Loucy (cell line): ENCODE results near the gene DDX39A.
"Not testable (repeated sequence)": the region's sequence is repeated elsewhere in the genome, so short reads cannot be mapped to it uniquely, and the experiment has no call there.

Source experiments
- H2AFZ ChIP-seq: fragments of 200-600 bp; sonication (generic); 2 replicates; pipeline ENCODE4 v1.6.0; 2016; ENCODE audit warnings: antibody characterized with exemption, mild to moderate bottlenecking, low read length, moderate library complexity
- H3F3A ChIP-seq: fragments of 200-600 bp; 2 replicates; pipeline ENCODE4 v1.6.0; 2016; ENCODE audit warnings: antibody characterized with exemption, low read depth, mild to moderate bottlenecking
- H3K27me3 ChIP-seq: fragments of 200-600 bp; sonication (generic); 2 replicates; pipeline ENCODE4 v1.6.1; 2014; ENCODE audit warnings: low read length, mild to moderate bottlenecking; ENCODE audit not compliant: insufficient read depth, poor library complexity, severe bottlenecking
- H3K36me3 ChIP-seq: fragments of 200-600 bp; sonication (generic); 2 replicates; pipeline ENCODE4 v1.6.1; 2016; ENCODE audit warnings: low read length; ENCODE audit not compliant: insufficient read depth
- H3K4me1 ChIP-seq: fragments of 200-600 bp; sonication (generic); 2 replicates; pipeline ENCODE4 v1.5.1; 2014; ENCODE audit warnings: low read length, mild to moderate bottlenecking; ENCODE audit not compliant: insufficient read depth, poor library complexity, severe bottlenecking
- H3K4me2 ChIP-seq: fragments of 200-600 bp; sonication (generic); 2 replicates; pipeline ENCODE4 v1.6.0; 2014; ENCODE audit warnings: antibody characterized with exemption, low read length, low read depth, mild to moderate bottlenecking; ENCODE audit not compliant: poor library complexity, severe bottlenecking
- H3K4me3 ChIP-seq: fragments of 200-600 bp; sonication (generic); 2 replicates; pipeline ENCODE4 v1.5.1; 2014; ENCODE audit warnings: low read length, mild to moderate bottlenecking, mixed read lengths; ENCODE audit not compliant: poor library complexity, severe bottlenecking
- H3K79me2 ChIP-seq: fragments of 200-600 bp; sonication (generic); 2 replicates; pipeline ENCODE4 v1.6.1; 2014; ENCODE audit warnings: low read length; ENCODE audit not compliant: insufficient read depth
- H3K9ac ChIP-seq: fragments of 200-600 bp; sonication (generic); 2 replicates; pipeline ENCODE4 v1.6.0; 2014; ENCODE audit warnings: mild to moderate bottlenecking, low read depth, low read length, moderate library complexity; ENCODE audit not compliant: poor library complexity, severe bottlenecking
- H3K9me2 ChIP-seq: fragments of 200-600 bp; sonication (generic); replicated peaks from 2 replicates; pipeline ENCODE4 v1.6.1; 2016; ENCODE audit warnings: low read depth, low read length, mixed read lengths
- H3K9me3 ChIP-seq: fragments of 200-600 bp; sonication (generic); 2 replicates; pipeline ENCODE4 v1.6.1; 2014; ENCODE audit warnings: mild to moderate bottlenecking, antibody characterized with exemption, low read length, low read depth; ENCODE audit not compliant: insufficient read depth
- H4K20me1 ChIP-seq: fragments of 200-600 bp; sonication (generic); 2 replicates; pipeline ENCODE4 v1.6.0; 2014; ENCODE audit warnings: antibody characterized with exemption, low read length, mild to moderate bottlenecking; ENCODE audit not compliant: insufficient read depth, poor library complexity, severe bottlenecking
- EZH2phosphoT487 ChIP-seq: fragments of 200-600 bp; IDR thresholded peaks from 2 replicates; pipeline ENCODE4 v1.6.1; 2018; ENCODE audit warnings: antibody characterized with exemption, mild to moderate bottlenecking, moderate library complexity, borderline replicate concordance
- TF ChIP-seq, protein P1 (sequence below): fragments of 200-600 bp; sonication (generic); conservative IDR thresholded peaks from 2 replicates; pipeline ENCODE4 v1.5.1; 2014; ENCODE audit warnings: mild to moderate bottlenecking, antibody characterized with exemption, low read length

The DDX39A gene

DNA sequence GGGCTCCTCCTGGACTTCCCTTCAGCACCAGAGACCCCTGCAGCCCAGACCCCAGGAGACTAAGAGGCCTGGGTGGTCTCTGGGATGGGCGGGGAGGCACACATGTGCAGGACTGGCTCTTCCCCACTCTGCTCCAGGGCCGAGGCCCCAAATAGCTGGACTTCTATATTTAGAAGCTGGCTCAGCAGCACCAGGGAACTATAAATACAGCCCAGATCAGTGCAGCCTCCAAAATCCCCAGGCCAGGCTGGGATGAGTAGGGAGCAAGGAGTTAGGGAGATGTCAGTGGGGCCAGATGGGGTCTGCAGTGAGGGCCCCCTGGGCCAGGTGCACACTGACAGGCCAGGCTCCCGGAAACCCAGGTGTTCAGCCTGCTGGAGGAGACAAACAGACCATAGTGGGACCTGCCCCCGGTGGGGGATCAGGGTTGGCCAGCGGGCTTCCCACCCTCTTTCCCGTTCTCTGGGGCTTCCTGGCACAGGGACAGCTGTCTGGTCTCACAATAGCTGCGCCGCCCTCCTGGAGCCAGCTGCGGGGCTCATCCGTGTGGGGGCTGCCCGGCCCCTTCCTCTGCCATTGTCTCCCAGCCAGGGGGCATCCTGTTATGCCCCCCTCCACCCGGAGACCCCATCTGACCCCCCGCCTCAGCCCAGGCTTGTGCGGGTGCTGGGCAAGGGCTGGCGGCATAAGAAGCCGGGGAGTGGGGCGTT, 43.4 kb downstream of the DDX39A start:
- no peaks in the 10 kb centered on the region for H3F3A ChIP-seq
- no peaks in the 10 kb centered on the region for H3K36me3 ChIP-seq
- peaks cover 12% of the 10 kb centered on the region for H3K4me1 ChIP-seq
- H3K9me3 ChIP-seq, result no peaks in the 10 kb centered on the region
- TF ChIP-seq, protein P1, sequence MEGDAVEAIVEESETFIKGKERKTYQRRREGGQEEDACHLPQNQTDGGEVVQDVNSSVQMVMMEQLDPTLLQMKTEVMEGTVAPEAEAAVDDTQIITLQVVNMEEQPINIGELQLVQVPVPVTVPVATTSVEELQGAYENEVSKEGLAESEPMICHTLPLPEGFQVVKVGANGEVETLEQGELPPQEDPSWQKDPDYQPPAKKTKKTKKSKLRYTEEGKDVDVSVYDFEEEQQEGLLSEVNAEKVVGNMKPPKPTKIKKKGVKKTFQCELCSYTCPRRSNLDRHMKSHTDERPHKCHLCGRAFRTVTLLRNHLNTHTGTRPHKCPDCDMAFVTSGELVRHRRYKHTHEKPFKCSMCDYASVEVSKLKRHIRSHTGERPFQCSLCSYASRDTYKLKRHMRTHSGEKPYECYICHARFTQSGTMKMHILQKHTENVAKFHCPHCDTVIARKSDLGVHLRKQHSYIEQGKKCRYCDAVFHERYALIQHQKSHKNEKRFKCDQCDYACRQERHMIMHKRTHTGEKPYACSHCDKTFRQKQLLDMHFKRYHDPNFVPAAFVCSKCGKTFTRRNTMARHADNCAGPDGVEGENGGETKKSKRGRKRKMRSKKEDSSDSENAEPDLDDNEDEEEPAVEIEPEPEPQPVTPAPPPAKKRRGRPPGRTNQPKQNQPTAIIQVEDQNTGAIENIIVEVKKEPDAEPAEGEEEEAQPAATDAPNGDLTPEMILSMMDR, result no peak
- TF ChIP-seq EZH2phosphoT487, result no peak
- 0 out of 2 replicates have a peak overlapping the region, but pooled peaks have one; percentile 14 for H2AFZ ChIP-seq
- no peaks in the 10 kb centered on the region for H3K9me2 ChIP-seq
- H4K20me1 ChIP-seq, result no peaks in the 10 kb centered on the region
- no peak overlapping the region for H3K4me2 ChIP-seq
- no peak overlapping the region for H3K9ac ChIP-seq
- H3K27me3 ChIP-seq, result no peaks in the 10 kb centered on the region
- no peaks in the 10 kb centered on the region; the same call in 1 of the 2 replicates for H3K79me2 ChIP-seq
- H3K4me3 ChIP-seq, result no peak overlapping the region

DNA sequence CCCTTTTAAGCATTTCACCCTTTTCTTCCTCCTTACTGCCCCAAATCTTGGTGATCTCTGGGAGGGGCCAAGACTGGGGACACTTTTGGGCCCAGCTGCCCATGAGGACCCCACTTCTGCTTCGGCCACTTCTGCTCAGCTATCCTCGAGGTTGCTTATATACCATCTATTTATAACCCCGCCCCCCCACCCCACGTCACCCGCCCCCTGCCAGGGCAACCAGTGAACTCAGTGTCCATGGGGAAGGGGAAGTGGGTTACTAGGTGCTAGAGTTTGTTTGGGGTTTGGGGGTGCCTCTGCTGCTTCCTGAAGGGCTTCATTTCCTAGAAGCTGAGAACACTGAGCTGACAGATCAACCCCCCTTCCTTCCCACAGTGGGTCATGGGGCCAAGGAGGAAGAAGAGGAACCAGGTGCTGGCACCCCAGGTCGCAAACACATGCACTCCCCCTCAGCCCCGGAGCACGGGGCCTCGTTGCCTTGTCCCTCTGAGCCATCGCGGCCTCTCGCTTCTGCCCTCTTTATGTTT, 44.0 kb downstream of the DDX39A start:
- H3F3A ChIP-seq, result no peaks in the 10 kb centered on the region
- no peaks in the 10 kb centered on the region for H3K27me3 ChIP-seq
- no peaks in the 10 kb centered on the region for H4K20me1 ChIP-seq
- TF ChIP-seq, protein P1, result no peak
- TF ChIP-seq EZH2phosphoT487, result no peak
- H3K9me2 ChIP-seq, result no peaks in the 10 kb centered on the region
- H3K36me3 ChIP-seq, result no peaks in the 10 kb centered on the region
- no peaks in the 10 kb centered on the region for H3K79me2 ChIP-seq
- no peaks in the 10 kb centered on the region for H3K9me3 ChIP-seq
- no peak overlapping the region for H3K9ac ChIP-seq
- peaks cover 9% of the 10 kb centered on the region for H3K4me1 ChIP-seq
- H3K4me3 ChIP-seq, result no peak overlapping the region
- 0 out of 2 replicates have a peak overlapping the region, but pooled peaks have one; percentile 14 for H2AFZ ChIP-seq
- no peak overlapping the region for H3K4me2 ChIP-seq

DNA sequence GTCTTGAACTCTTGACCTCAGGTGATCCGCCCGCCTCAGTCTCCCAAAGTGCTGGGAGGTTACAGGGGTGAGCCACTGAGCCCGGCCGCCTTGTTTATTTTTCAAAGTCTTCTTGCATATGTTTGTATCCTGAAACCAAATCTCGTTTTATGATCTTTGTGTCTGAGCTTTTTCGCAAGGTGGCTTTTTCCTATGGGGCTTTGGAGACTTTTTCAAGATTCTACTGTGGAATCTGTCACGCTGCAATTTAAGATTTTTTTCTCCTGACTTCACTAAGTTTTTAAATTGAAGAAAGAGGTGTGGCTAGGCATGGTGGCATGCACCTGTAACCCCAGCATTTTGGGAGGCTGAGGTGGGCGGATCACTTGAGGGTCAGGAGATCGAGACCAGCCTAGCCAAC, 44.8 kb downstream of the DDX39A start:
- H3K36me3 ChIP-seq, H3K9ac ChIP-seq, H3K9me3 ChIP-seq, H3K27me3 ChIP-seq, H4K20me1 ChIP-seq, H3K4me2 ChIP-seq, H3K9me2 ChIP-seq, H2AFZ ChIP-seq, H3F3A ChIP-seq, H3K79me2 ChIP-seq, H3K4me3 ChIP-seq: not testable (repeated sequence)
- H3K4me1 ChIP-seq, result peaks cover 16% of the 10 kb centered on the region

DNA sequence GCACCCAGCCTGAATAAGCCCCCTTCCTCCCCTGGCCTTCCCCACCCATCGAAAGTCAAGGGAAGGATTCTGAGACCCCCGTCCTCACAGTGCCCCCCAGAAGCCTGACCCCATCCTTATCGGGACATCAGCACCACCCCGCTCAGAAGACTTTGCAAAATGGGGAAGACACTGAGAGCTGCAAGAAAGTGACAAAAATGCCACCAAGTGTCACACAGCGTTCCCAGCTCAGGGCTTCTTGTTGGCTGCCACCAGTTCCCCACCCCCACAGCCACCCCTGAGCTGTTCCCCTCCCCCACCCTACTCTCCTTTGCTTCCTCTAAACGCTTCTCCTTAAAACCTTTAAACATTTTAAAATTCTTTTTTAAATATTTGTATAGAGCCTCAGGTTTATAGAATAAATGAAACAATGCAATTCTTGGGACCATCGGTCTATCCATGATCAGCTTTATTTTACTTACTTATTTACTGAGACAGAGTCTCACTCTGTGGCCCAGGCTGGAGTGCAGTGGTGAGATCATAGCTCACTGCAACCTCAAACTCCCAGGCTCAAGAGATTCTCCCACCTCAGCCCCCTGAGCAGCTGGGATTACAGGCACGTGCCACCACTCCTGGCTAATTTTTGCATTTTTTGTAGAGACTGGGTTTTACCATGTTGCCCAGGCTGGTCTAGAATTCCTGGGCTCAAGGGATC, 46.6 kb downstream of the DDX39A start:
- not testable (repeated sequence) for H3K27me3 ChIP-seq, H3K9me3 ChIP-seq, H3K36me3 ChIP-seq, H3K79me2 ChIP-seq, H3K4me2 ChIP-seq, H3K9ac ChIP-seq, H2AFZ ChIP-seq, H3K9me2 ChIP-seq, H3F3A ChIP-seq, H3K4me3 ChIP-seq, H4K20me1 ChIP-seq
- H3K4me1 ChIP-seq, result peaks cover 16% of the 10 kb centered on the region
